H1 (cell line): ENCODE results near the gene FAM50A. TPM values are rescaled to one million over a fixed set of nuclear protein-coding genes. Genes with fewer than 3 reads are reported as not detected.

ENCODE experiments used
- CTCF ChIA-PET: fragments of 300-600 bp; sonication (Branson Sonifier 250); formaldehyde crosslinking; loops from one replicate; lab custom pipeline; 2021; ENCODE audit not compliant: partially characterized antibody; lab: Charles Lee
- POLR2A ChIA-PET: fragments of 300-600 bp; sonication (Branson Sonifier 250); formaldehyde crosslinking; loops from one replicate; lab custom pipeline; 2021; ENCODE audit warnings: inconsistent platforms; ENCODE audit not compliant: partially characterized antibody; lab: Charles Lee
- DNase-seq, 2 experiments: peaks; one replicate each; pipeline versions ENCODE4 v3.0.0 to v3.0.0-alpha.2; 2010 to 2022; ENCODE audit warnings: low spot score in 2 of 2, low read depth in 1 of 2, mixed read lengths in 1 of 2
- FAIRE-seq: peaks from 2 replicates; lab custom pipeline; 2011; peaks lifted over from hg19 to GRCh38; lab: Jason Lieb, UNC
- H2AFZ ChIP-seq: 2 replicates; pipeline ENCODE4 v1.8.1; 2012; ENCODE audit warnings: low read length, inconsistent platforms
- H2AK5ac ChIP-seq: 2 replicates; pipeline ENCODE4 v1.6.1; 2013; ENCODE audit warnings: low read depth, low read length
- H2BK120ac ChIP-seq: replicated peaks from 2 replicates; pipeline ENCODE3; 2013; ENCODE audit warnings: low read depth, low read length, inconsistent platforms
- H2BK12ac ChIP-seq: 2 replicates; pipeline ENCODE4 v1.6.1; 2013; ENCODE audit warnings: low read depth, low read length
- H2BK15ac ChIP-seq: 2 replicates; pipeline ENCODE4 v1.6.1; 2013; ENCODE audit warnings: low read length
- H2BK20ac ChIP-seq: 2 replicates; pipeline ENCODE4 v1.6.1; 2013; ENCODE audit warnings: low read length
- H2BK5ac ChIP-seq: 2 replicates; pipeline ENCODE4 v1.6.1; 2013; ENCODE audit warnings: low read depth, low read length
- H3K14ac ChIP-seq: 2 replicates; pipeline ENCODE4 v1.6.1; 2013; ENCODE audit warnings: inconsistent platforms; ENCODE audit not compliant: insufficient read length
- H3K18ac ChIP-seq: 2 replicates; pipeline ENCODE4 v1.6.1; 2013; ENCODE audit warnings: low read length; ENCODE audit errors: extremely low read depth
- H3K23ac ChIP-seq: 2 replicates; pipeline ENCODE4 v1.6.1; 2013; ENCODE audit warnings: inconsistent platforms; ENCODE audit not compliant: insufficient read length
- H3K23me2 ChIP-seq: 2 replicates; pipeline ENCODE4 v1.6.1; 2013; ENCODE audit warnings: low read depth, low read length
- H3K27ac ChIP-seq: 2 replicates; pipeline ENCODE4 v1.6.1; 2011; ENCODE audit warnings: low read depth, low read length, inconsistent platforms
- H3K27me3 ChIP-seq, 4 experiments: replicated peaks in 1 of 4; 1 replicate in 1 of 4; 2 replicates in 3 of 4; pipeline versions ENCODE4 v1.6.1 to v1.8.1; 2011 to 2013; ENCODE audit warnings: low read length in 3 of 4, mild to moderate bottlenecking in 3 of 4, inconsistent platforms in 2 of 4, mixed read lengths in 2 of 4, moderate library complexity in 1 of 4; ENCODE audit not compliant: control insufficient read depth in 3 of 4, insufficient read depth in 3 of 4; ENCODE audit errors: extremely low read depth in 1 of 4
- H3K36me3 ChIP-seq, 4 experiments: 2 replicates each; pipeline versions ENCODE4 v1.6.1 to v1.8.1; 2011 to 2013; ENCODE audit warnings: mild to moderate bottlenecking in 4 of 4, low read length in 3 of 4, moderate library complexity in 2 of 4, control low read depth in 1 of 4, inconsistent platforms in 1 of 4; ENCODE audit not compliant: insufficient read depth in 4 of 4, control insufficient read depth in 2 of 4
- H3K4ac ChIP-seq: replicated peaks from 2 replicates; pipeline ENCODE3; 2013; ENCODE audit warnings: low read length, low read depth, mixed read lengths, inconsistent platforms; ENCODE audit not compliant: insufficient read length
- H3K4me1 ChIP-seq, 4 experiments: replicated peaks in 1 of 4; 1 replicate in 1 of 4; 2 replicates in 3 of 4; pipeline versions ENCODE4 v1.6.1 to v1.8.1; 2011 to 2013; ENCODE audit warnings: low read length in 3 of 4, inconsistent platforms in 2 of 4, mixed read lengths in 1 of 4; ENCODE audit not compliant: insufficient read depth in 4 of 4, control insufficient read depth in 3 of 4
- H3K4me2 ChIP-seq, 2 experiments: 2 replicates each; pipeline versions ENCODE4 v1.6.1 to v1.8.1; 2011 to 2013; ENCODE audit warnings: low read depth in 2 of 2, low read length in 2 of 2, control low read depth in 1 of 2, inconsistent platforms in 1 of 2, mild to moderate bottlenecking in 1 of 2; ENCODE audit not compliant: insufficient read depth in 1 of 2
- H3K4me3 ChIP-seq, 4 experiments: fragments of 200-600, 300-600 bp in 1 of 4; sonication (generic), shearing (Covaris generic), sonication (Bioruptor Twin) in 1 of 4; 2 replicates each; pipeline versions ENCODE4 v1.5.1 to v1.8.1; 2011 to 2016; ENCODE audit warnings: low read length in 4 of 4, low read depth in 3 of 4, control low read depth in 2 of 4, inconsistent platforms in 2 of 4, mild to moderate bottlenecking in 2 of 4, mixed read lengths in 1 of 4, moderate library complexity in 1 of 4; ENCODE audit not compliant: insufficient read depth in 2 of 4; ENCODE audit errors: extremely low read depth in 1 of 4
- H3K56ac ChIP-seq: replicated peaks from 2 replicates; pipeline ENCODE3; 2013; ENCODE audit warnings: low read depth, mild to moderate bottlenecking, mixed read lengths, low read length, inconsistent platforms; ENCODE audit not compliant: insufficient read length
- H3K79me1 ChIP-seq: 2 replicates; pipeline ENCODE4 v1.6.1; 2013; ENCODE audit warnings: low read depth, low read length, control low read depth
- H3K79me2 ChIP-seq, 2 experiments: 2 replicates each; pipeline versions ENCODE4 v1.6.1 to v1.8.1; 2012 to 2013; ENCODE audit warnings: low read length in 2 of 2, mild to moderate bottlenecking in 2 of 2, inconsistent platforms in 1 of 2; ENCODE audit not compliant: insufficient read depth in 2 of 2, control insufficient read depth in 1 of 2
- H3K9ac ChIP-seq, 4 experiments: replicated peaks in 1 of 4; 1 replicate in 1 of 4; 2 replicates in 3 of 4; pipeline versions ENCODE4 v1.6.1 to v1.8.1; 2011 to 2013; ENCODE audit warnings: low read depth in 3 of 4, low read length in 3 of 4, control low read depth in 2 of 4, mild to moderate bottlenecking in 2 of 4, moderate library complexity in 2 of 4, inconsistent platforms in 1 of 4; ENCODE audit errors: extremely low read depth in 1 of 4
- H3K9me3 ChIP-seq, 2 experiments: 2 replicates each; pipeline versions ENCODE4 v1.6.1 to v1.8.1; 2012 to 2013; ENCODE audit warnings: mild to moderate bottlenecking in 2 of 2, moderate library complexity in 2 of 2, control low read depth in 1 of 2, inconsistent platforms in 1 of 2, low read depth in 1 of 2, low read length in 1 of 2, mixed read lengths in 1 of 2; ENCODE audit not compliant: insufficient read depth in 2 of 2
- H4K20me1 ChIP-seq, 2 experiments: replicated peaks in 1 of 2; 2 replicates each; pipeline versions ENCODE3 to v1.8.1; 2011 to 2013; ENCODE audit warnings: inconsistent platforms in 2 of 2, low read length in 2 of 2, mild to moderate bottlenecking in 1 of 2; ENCODE audit not compliant: insufficient read depth in 2 of 2, control insufficient read depth in 1 of 2
- H4K5ac ChIP-seq: 2 replicates; pipeline ENCODE4 v1.6.1; 2013; ENCODE audit warnings: low read length, low read depth, mixed read lengths, inconsistent platforms; ENCODE audit not compliant: insufficient read length
- H4K8ac ChIP-seq: 2 replicates; pipeline ENCODE4 v1.8.0; 2013; ENCODE audit warnings: mild to moderate bottlenecking, moderate library complexity, low read length, inconsistent platforms; ENCODE audit not compliant: insufficient read depth; ENCODE audit errors: extremely low read depth
- H4K91ac ChIP-seq: replicated peaks from 2 replicates; pipeline ENCODE3; 2013; ENCODE audit warnings: low read length, mixed read lengths, inconsistent platforms; ENCODE audit not compliant: insufficient read length
- HDAC2 ChIP-seq, 2 experiments: fragments of 300-600 bp in 1 of 2; sonication (generic) in 1 of 2; IDR thresholded peaks; 2 replicates each; pipeline ENCODE4 v1.6.1; 2011 to 2012; ENCODE audit warnings: low read depth in 2 of 2, low read length in 2 of 2, mild to moderate bottlenecking in 2 of 2, moderate library complexity in 2 of 2, borderline replicate concordance in 1 of 2, inconsistent platforms in 1 of 2
- KDM5A ChIP-seq: fragments of 200-600 bp; IDR thresholded peaks from 2 replicates; pipeline ENCODE4 v1.7.1; 2012; ENCODE audit warnings: mild to moderate bottlenecking, low read length, inconsistent platforms, mixed read lengths
- MAX ChIP-seq: IDR thresholded peaks from 2 replicates; pipeline ENCODE4 v1.6.1; 2012; ENCODE audit warnings: inconsistent platforms
- PHF8 ChIP-seq: fragments of 200-600 bp; sonication (generic); conservative IDR thresholded peaks from 2 replicates; pipeline ENCODE4 v1.7.1; 2012; ENCODE audit warnings: low read depth, mild to moderate bottlenecking, inconsistent platforms, low read length, moderate library complexity
- RXRA ChIP-seq: IDR thresholded peaks from 2 replicates; pipeline ENCODE4 v1.6.1; 2011; ENCODE audit warnings: low read depth, mild to moderate bottlenecking, low read length, moderate library complexity; ENCODE audit not compliant: insufficient read depth
- SP2 ChIP-seq: IDR thresholded peaks from 2 replicates; pipeline ENCODE4 v1.6.1; 2012; ENCODE audit warnings: mild to moderate bottlenecking, low read length, inconsistent platforms
- TAF7 ChIP-seq: optimal IDR thresholded peaks from 2 replicates; pipeline ENCODE3; 2011; ENCODE audit warnings: low read depth, mild to moderate bottlenecking, inconsistent platforms, low read length, moderate library complexity, borderline replicate concordance
- TCF12 ChIP-seq: IDR thresholded peaks from 2 replicates; pipeline ENCODE4 v1.6.1; 2011; ENCODE audit warnings: low read depth, mild to moderate bottlenecking, low read length
- WGBS, 2 experiments: shearing (Covaris generic) in 1 of 2; methylation state at CpG; one replicate each; pipeline versions ENCODE4 v1.1.6 to v1.1.7; 2013 to 2015; ENCODE audit warnings: low lambda C conversion rate in 2 of 2, mixed read lengths in 2 of 2, inconsistent platforms in 1 of 2, low coverage in 1 of 2, missing lambda C conversion rate in 1 of 2; ENCODE audit not compliant: insufficient replicate concordance in 2 of 2, insufficient coverage in 1 of 2, insufficient read length in 1 of 2; ENCODE audit errors: extremely low coverage in 1 of 2, missing lambda C conversion rate in 1 of 2; 5-methylcytosine and 5-hydroxymethylcytosine counted together
- polyA plus RNA-seq, 7 experiments: library from polyadenylated mRNA; depleted of rRNA in 3 of 7; stranded (reverse) in 5 of 7; unstranded in 2 of 7; fragments of >200 nt in 5 of 7; fragments of 200-250 nt in 2 of 7; gene quantifications; 1 replicate in 5 of 7; 2 replicates in 1 of 7; 4 replicates in 1 of 7; pipeline versions ENCODE4 v1.2.1 to v1.2.3, GENCODE V29; 2011 to 2013; ENCODE audit warnings: missing spikeins in 2 of 7, mixed read lengths in 2 of 7
- total RNA-seq: library from RNA; stranded (reverse); fragmentation: NEBNext Ultra II Directional; extraction: Animal tissue kit (Norgen Biotek cat#: 25700); gene quantifications from 2 replicates; pipeline ENCODE4 v1.2.1, GENCODE V29; 2021
- TF ChIP-seq, protein P1 (sequence below): IDR thresholded peaks from 2 replicates; pipeline ENCODE4 v1.6.1; 2012; ENCODE audit warnings: low read length, inconsistent platforms

FAM50A gene
- total and polyA plus RNA-seq, 2 of the 8 experiments (the other 6 are each of a cell fraction or from before 2014, with no cell fraction given) = 30.7 to 48.7 TPM

- DNase-seq (no peak), FAIRE-seq (no peak)
- H3K4me2 ChIP-seq = no peak overlapping the region
- H3K14ac ChIP-seq = no peak overlapping the region
- H3K4me1 ChIP-seq = peaks cover 0 to 9% (median 5%) of the 10 kb centered on the region in 4 experiments; a peak in 6 of 7 replicates
- WGBS, 2 experiments = 87% methylated on average over 13 of the region's 21 CpGs; no CpG with 5 or more reads in 1 of the 2 experiments
- H3K27me3 ChIP-seq = no peaks in the 10 kb centered on the region
- H3K4ac ChIP-seq = no peak overlapping the region
- no peak overlapping the region for H4K91ac ChIP-seq
- H4K5ac ChIP-seq = no peak overlapping the region
- H3K23me2 ChIP-seq = peaks cover 6% of the 10 kb centered on the region; the same call in 1 of the 2 replicates
- CTCF ChIA-PET = interaction anchor here (0.6 to 1.5 kb wide), 3 partner anchors 12 to 43 kb away, joined by 3 to 4 read pairs (median 3); no protein-coding TSS in a partner anchor
- H3K36me3 ChIP-seq = peaks cover 0 to 27% (median 11%) of the 10 kb centered on the region in 4 experiments; a peak in 5 of 8 replicates
- H2BK15ac ChIP-seq = no peak overlapping the region
- no peak overlapping the region for H2BK20ac ChIP-seq
- H3K79me2 ChIP-seq = peaks cover 0 to 17% of the 10 kb centered on the region in 2 experiments; a peak in 2 of 4 replicates
- H3K27ac ChIP-seq = no peak overlapping the region
- H3K9ac ChIP-seq = no peak overlapping the region
- H2AFZ ChIP-seq = no peak overlapping the region
- H3K9me3 ChIP-seq = no peaks in the 10 kb centered on the region
- peaks cover 0 to 13% of the 10 kb centered on the region in 2 experiments for H4K20me1 ChIP-seq
- POLR2A ChIA-PET = interaction anchor here (0.8 to 2.9 kb wide), 6 partner anchors 36 to 80 kb away, joined by 3 to 9 read pairs (median 6); partner anchors contain the start of genes LAGE3, RPL10 and UBL4A
- no peak overlapping the region for H2BK5ac ChIP-seq
- no peak overlapping the region for H3K18ac ChIP-seq
- H2BK120ac ChIP-seq = no peak overlapping the region
- H2AK5ac ChIP-seq = no peak overlapping the region
- no peak overlapping the region for H2BK12ac ChIP-seq
- H3K56ac ChIP-seq = no peak overlapping the region
- no peak overlapping the region for H4K8ac ChIP-seq
- H3K4me3 ChIP-seq = no peak overlapping the region
- no peak overlapping the region for H3K23ac ChIP-seq
- no peaks in the 10 kb centered on the region; the same call in 1 of the 2 replicates for H3K79me1 ChIP-seq
- no peak for TF ChIP-seq KDM5A
- no peak for TF ChIP-seq MAX
- TF ChIP-seq TAF7 = no peak
- no peak for TF ChIP-seq PHF8
- no peak for TF ChIP-seq RXRA
- TF ChIP-seq, protein P1, sequence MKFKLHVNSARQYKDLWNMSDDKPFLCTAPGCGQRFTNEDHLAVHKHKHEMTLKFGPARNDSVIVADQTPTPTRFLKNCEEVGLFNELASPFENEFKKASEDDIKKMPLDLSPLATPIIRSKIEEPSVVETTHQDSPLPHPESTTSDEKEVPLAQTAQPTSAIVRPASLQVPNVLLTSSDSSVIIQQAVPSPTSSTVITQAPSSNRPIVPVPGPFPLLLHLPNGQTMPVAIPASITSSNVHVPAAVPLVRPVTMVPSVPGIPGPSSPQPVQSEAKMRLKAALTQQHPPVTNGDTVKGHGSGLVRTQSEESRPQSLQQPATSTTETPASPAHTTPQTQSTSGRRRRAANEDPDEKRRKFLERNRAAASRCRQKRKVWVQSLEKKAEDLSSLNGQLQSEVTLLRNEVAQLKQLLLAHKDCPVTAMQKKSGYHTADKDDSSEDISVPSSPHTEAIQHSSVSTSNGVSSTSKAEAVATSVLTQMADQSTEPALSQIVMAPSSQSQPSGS = no peak
- no peak for TF ChIP-seq TCF12
- no peak for TF ChIP-seq HDAC2 (IDR thresholded peaks at IDR 0.05; ENCODE audit: borderline replicate concordance in 1 of 2, low read depth in 2 of 2, low read length in 2 of 2)
- no peak for TF ChIP-seq SP2
These were observed 1.8 kb upstream of the FAM50A start for GRCh38 chrX:154441984-154442707.
